Caco-2 (cell line): ENCODE data around the gene ULK3. TPM values are rescaled to one million over a fixed set of nuclear protein-coding genes. Genes with fewer than 3 reads are reported as not detected.

ENCODE experiments used
- BruUV-seq: library from RNA; stranded (reverse); fragments of 400-500 nt; replicated peaks from 2 replicates; lab custom pipeline; 2021; lab: Mats Ljungman, UMichigan
- CTCF ChIA-PET: fragments of 300-600 bp; sonication (Branson Sonifier 250); formaldehyde crosslinking; loops from one replicate; lab custom pipeline; 2022; ENCODE audit warnings: antibody characterized with exemption; lab: Charles Lee
- POLR2A ChIA-PET: fragments of 300-600 bp; sonication (Branson Sonifier 250); formaldehyde crosslinking; loops from one replicate; lab custom pipeline; 2022; ENCODE audit warnings: antibody characterized with exemption; lab: Charles Lee
- DNase-seq, 2 experiments: peaks; one replicate each; pipeline versions ENCODE4 v3.0.0 to v3.0.0-alpha.2; 2020 to 2022
- H3K27me3 ChIP-seq: replicated peaks from 2 replicates; pipeline ENCODE4 v1.6.0; 2011; ENCODE audit warnings: low read length; ENCODE audit not compliant: control insufficient read depth, insufficient read depth
- H3K36me3 ChIP-seq: 2 replicates; pipeline ENCODE4 v1.5.1; 2011; ENCODE audit warnings: low read length; ENCODE audit not compliant: control insufficient read depth, insufficient read depth
- H3K4me1 ChIP-seq: fragments of 250-450 bp; sonication (Bioruptor Pico); 2 replicates; pipeline ENCODE4 v1.5.1; 2020; ENCODE audit warnings: mild to moderate bottlenecking
- H3K4me3 ChIP-seq: 2 replicates; pipeline ENCODE4 v1.5.1; 2011; ENCODE audit warnings: low read depth, mild to moderate bottlenecking, control low read depth, low read length
- H3K9me3 ChIP-seq: fragments of 250-450 bp; sonication (Bioruptor Pico); 2 replicates; pipeline ENCODE4 v1.5.1; 2020; ENCODE audit warnings: mild to moderate bottlenecking, moderate library complexity
- H3K27ac Mint-ChIP-seq: one replicate; pipeline ENCODE4 v1.8.0; 2022; ENCODE audit warnings: mixed read lengths; ENCODE audit not compliant: unreplicated experiment
- H3K27me3 Mint-ChIP-seq: one replicate; pipeline ENCODE4 v1.8.0; 2022; ENCODE audit warnings: mixed read lengths; ENCODE audit not compliant: insufficient read depth, unreplicated experiment
- H3K36me3 Mint-ChIP-seq: one replicate; pipeline ENCODE4 v1.8.0; 2022; ENCODE audit warnings: mild to moderate bottlenecking, mixed read lengths; ENCODE audit not compliant: insufficient read depth, unreplicated experiment
- H3K4me1 Mint-ChIP-seq: one replicate; pipeline ENCODE4 v1.8.0; 2022; ENCODE audit warnings: low read depth, mixed read lengths; ENCODE audit not compliant: unreplicated experiment
- H3K4me3 Mint-ChIP-seq: one replicate; pipeline ENCODE4 v1.8.0; 2022; ENCODE audit warnings: mild to moderate bottlenecking, moderate library complexity, mixed read lengths; ENCODE audit not compliant: unreplicated experiment
- H3K9me3 Mint-ChIP-seq: one replicate; pipeline ENCODE4 v1.8.0; 2022; ENCODE audit warnings: mixed read lengths; ENCODE audit not compliant: unreplicated experiment
- CTCF ChIP-seq, 2 experiments: fragments of 200-600 bp in 1 of 2; IDR thresholded peaks; 1 replicate in 1 of 2; 2 replicates in 1 of 2; pipeline versions ENCODE4 v1.5.1 to v1.8.0; 2011 to 2022; ENCODE audit warnings: antibody characterized with exemption in 1 of 2, control low read depth in 1 of 2, inconsistent platforms in 1 of 2, low read depth in 1 of 2, low read length in 1 of 2, mild to moderate bottlenecking in 1 of 2, moderate library complexity in 1 of 2; ENCODE audit not compliant: insufficient read depth in 1 of 2, severe bottlenecking in 1 of 2, unreplicated experiment in 1 of 2
- intact Hi-C: fragments of 100-400 bp; cut with micrococcal nuclease; formaldehyde crosslinking; loops from one replicate; pipeline ENCODE4 v1.10.0; 2022; ENCODE audit not compliant: unreplicated experiment
- total RNA-seq: library from RNA; stranded (reverse); gene quantifications from 2 replicates; pipeline ENCODE4 v1.2.3, GENCODE V29; 2022

ULK3 gene
- total RNA-seq, 1 experiment from 2014 or later = 33.4 TPM

GRCh38 chr15:74827614-74828013, 15.3 kb downstream of the ULK3 start:
- H3K27ac Mint-ChIP-seq = no peak overlapping the region
- Histone ChIP-seq H3K4me3 (no peak overlapping the region), H3K27me3 (peaks cover 1% of the 10 kb centered on the region; the same call in 1 of the 2 replicates), H3K9me3 (no peaks in the 10 kb centered on the region), H3K36me3 (no peaks in the 10 kb centered on the region), H3K4me1 (no peaks in the 10 kb centered on the region)
- no peak overlapping the region for H3K4me3 Mint-ChIP-seq
- TF ChIP-seq CTCF (IDR thresholded peaks at IDR 0.05; ENCODE audit: insufficient read depth in 1 of 2, low read depth in 1 of 2, low read length in 1 of 2, severe bottlenecking in 1 of 2, unreplicated experiment in 1 of 2) = no peak
- no TSS peak for BruUV-seq
- no peak for DNase-seq
- ChIA-PET CTCF (no interaction called here), POLR2A (no interaction called here)
- H3K27me3 Mint-ChIP-seq = peaks cover 10% of the 10 kb centered on the region
- no peaks in the 10 kb centered on the region for H3K9me3 Mint-ChIP-seq
- intact Hi-C loops = no loop called here
- no peaks in the 10 kb centered on the region for H3K4me1 Mint-ChIP-seq
- H3K36me3 Mint-ChIP-seq = no peaks in the 10 kb centered on the region

DNA sequence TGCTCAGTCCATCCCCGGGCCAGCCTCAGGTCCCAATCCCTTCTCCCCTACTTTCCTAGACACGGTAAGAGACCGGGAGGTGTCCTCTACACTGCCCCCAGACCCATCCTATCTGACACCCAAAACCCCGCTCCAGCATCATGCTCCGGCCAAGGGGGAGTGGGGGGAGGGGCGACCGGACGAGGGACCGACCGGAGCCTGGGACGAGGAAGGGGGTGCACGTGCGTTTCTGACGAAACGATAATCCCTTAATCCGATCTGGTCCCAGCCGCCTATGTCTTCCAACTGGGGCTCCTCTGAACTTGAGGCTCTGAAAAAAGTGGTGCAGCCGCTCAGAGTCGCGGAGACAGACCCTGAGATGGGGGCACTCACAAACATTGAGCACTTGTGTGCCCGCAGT, 16.0 kb downstream of the ULK3 start:
- CTCF ChIA-PET = interaction anchor here (1.2 kb wide), 1 partner anchor 14 kb away, joined by 3 read pairs; no protein-coding TSS in a partner anchor
- POLR2A ChIA-PET = no interaction called here
- H3K4me1 Mint-ChIP-seq = no peaks in the 10 kb centered on the region
- intact Hi-C loops = no loop called here
- H3K9me3 Mint-ChIP-seq = no peaks in the 10 kb centered on the region
- H3K27ac Mint-ChIP-seq = no peak overlapping the region
- no peaks in the 10 kb centered on the region for H3K36me3 Mint-ChIP-seq
- no peaks in the 10 kb centered on the region for H3K36me3 ChIP-seq
- BruUV-seq = no TSS peak
- H3K27me3 ChIP-seq = peaks cover 1% of the 10 kb centered on the region; the same call in 1 of the 2 replicates
- H3K4me3 ChIP-seq = no peak overlapping the region
- no peak overlapping the region for H3K4me3 Mint-ChIP-seq
- H3K27me3 Mint-ChIP-seq = peaks cover 10% of the 10 kb centered on the region
- H3K4me1 ChIP-seq = no peaks in the 10 kb centered on the region
- no peaks in the 10 kb centered on the region for H3K9me3 ChIP-seq
- no peak for TF ChIP-seq CTCF (IDR thresholded peaks at IDR 0.05; ENCODE audit: insufficient read depth in 1 of 2, low read depth in 1 of 2, low read length in 1 of 2, severe bottlenecking in 1 of 2, unreplicated experiment in 1 of 2)
- DNase-seq = no peak

DNA sequence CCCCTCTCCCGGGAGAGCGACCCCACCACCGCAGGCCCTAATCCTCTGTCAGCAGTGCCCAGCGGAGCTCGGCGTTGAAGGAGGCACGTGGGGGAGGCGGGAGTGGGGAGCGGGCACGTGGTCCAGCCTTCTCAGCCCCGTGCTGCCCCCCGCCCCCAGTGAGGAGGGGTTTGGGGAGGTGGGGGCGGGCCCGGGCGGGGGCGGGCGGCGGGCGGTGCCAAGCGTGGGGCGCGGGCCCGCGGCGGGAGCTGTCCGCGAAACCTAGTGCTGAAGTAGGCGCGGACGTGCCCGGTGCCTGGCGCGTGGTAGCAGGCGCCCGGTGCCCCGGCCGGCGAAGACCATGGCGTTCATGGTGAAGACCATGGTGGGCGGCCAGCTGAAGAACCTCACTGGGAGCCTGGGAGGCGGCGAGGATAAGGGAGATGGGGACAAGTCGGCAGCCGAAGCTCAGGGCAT, 16.6 kb downstream of the ULK3 start, which contains the start of gene CPLX3:
Gene CPLX3, plus strand, starts transcription at position 264 of the 456 bp plus-strand sequence. Its CDS starts 77 bp downstream, at position 341.
- no peak for TF ChIP-seq CTCF (IDR thresholded peaks at IDR 0.05; ENCODE audit: insufficient read depth in 1 of 2, low read depth in 1 of 2, low read length in 1 of 2, severe bottlenecking in 1 of 2, unreplicated experiment in 1 of 2)
- ChIA-PET CTCF (interaction anchor here (0.6 to 1.2 kb wide), 3 partner anchors 14 to 112 kb away, joined by 3 to 5 read pairs (median 3); no protein-coding TSS in a partner anchor), POLR2A (interaction anchor here (0.5 kb wide), 1 partner anchor 197 kb away, joined by 3 read pairs; the partner anchor contains the start of gene PPCDC)
- intact Hi-C loops = no loop called here
- no peaks in the 10 kb centered on the region for H3K4me1 Mint-ChIP-seq
- H3K9me3 Mint-ChIP-seq = no peaks in the 10 kb centered on the region
- no peaks in the 10 kb centered on the region for H3K36me3 Mint-ChIP-seq
- DNase-seq = peak in 1 of 2 experiments; percentile 68
- peaks cover 1% of the 10 kb centered on the region; the same call in 1 of the 2 replicates for H3K27me3 ChIP-seq
- peaks cover 10% of the 10 kb centered on the region for H3K27me3 Mint-ChIP-seq
- H3K36me3 ChIP-seq = no peaks in the 10 kb centered on the region
- H3K4me3 Mint-ChIP-seq = no peak within 1 kb of the TSS
- no peaks in the 10 kb centered on the region for H3K4me1 ChIP-seq
- no TSS peak for BruUV-seq
- H3K27ac Mint-ChIP-seq = no peak within 1 kb of the TSS
- no peaks in the 10 kb centered on the region for H3K9me3 ChIP-seq
- H3K4me3 ChIP-seq = no peak within 1 kb of the TSS
